Amniotic epithelial cell (primary cell): ENCODE results near the gene SAPCD1.

ENCODE experiments used
- DNase-seq: peaks from one replicate; pipeline ENCODE4 v3.0.0-alpha.2; 2010; ENCODE audit warnings: low read depth

The SAPCD1 gene

DNA sequence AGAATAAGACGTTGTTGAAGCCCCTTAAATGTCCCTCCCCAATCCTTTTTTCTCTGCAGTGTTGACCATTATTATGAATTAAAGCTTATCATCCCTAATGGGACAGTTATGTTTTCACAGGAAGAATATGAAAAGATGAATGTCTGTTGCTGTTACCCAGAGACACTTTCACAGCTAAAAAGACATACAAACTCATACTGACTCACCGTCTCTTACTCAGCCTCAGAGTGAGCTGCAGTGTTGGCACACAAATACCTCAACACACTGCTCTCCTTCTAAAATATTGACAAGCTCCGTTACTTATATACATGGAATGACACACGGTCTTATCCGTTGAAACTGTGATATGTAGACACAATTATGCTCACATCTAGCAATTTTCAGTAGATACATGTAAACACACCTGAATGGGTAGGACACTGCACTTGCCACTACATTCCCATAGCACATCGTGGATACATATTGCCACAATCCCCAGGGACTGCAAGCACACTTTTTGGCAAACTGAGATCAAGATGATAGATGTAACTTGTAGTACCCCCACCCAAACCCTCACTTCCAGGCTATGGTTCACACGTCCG lies 9.6 kb upstream of the SAPCD1 start:
- DNase-seq: peak; percentile 90

DNA sequence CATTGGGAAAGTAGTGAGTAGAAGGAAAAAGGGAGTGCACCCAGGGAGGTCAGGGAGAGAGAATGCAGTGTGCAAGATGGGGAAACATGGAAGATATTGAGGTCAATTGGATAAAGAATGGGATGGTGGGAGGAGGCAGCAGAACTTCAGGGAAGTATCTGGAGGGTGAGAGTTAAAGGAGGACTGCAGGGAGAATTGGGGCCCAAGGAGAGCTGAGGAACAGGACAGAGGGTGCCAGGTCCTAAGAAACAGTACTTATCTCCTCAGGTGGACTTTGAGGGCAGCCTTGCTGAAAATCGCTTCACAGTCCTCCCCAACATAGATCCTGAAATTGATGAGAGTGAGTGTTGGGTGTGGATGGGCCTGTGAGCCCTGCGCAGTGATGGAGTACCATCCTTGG lies 4.2 kb upstream of the SAPCD1 start:
- DNase-seq: no peak

- no peak for DNase-seq
Observed at GRCh38 chr6:31760790-31761189, 1.7 kb upstream of the SAPCD1 start.

DNA sequence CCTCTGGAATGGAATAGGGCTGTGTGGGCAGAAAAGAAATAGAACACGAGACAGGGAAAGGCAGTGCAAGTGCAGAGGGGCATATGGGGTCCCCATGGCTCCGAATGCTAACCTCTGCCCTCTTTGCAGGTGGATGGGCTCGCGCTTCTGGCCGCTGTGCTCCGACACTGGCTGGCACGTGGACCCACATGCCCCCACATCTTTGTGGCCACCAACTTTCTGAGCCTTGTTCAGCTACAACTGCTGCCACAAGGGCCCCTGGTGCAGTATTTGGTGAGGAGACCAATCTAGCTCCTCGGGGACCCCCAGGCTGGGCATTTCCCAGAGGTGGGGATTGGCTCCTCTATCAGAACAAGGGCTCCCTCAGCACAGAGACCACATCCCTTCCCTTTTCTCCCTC lies 1.1 kb upstream of the SAPCD1 start:
- DNase-seq: no peak

- no peak for DNase-seq
Observed at GRCh38 chr6:31762878-31763618, 592 bp downstream of the SAPCD1 start.

DNA sequence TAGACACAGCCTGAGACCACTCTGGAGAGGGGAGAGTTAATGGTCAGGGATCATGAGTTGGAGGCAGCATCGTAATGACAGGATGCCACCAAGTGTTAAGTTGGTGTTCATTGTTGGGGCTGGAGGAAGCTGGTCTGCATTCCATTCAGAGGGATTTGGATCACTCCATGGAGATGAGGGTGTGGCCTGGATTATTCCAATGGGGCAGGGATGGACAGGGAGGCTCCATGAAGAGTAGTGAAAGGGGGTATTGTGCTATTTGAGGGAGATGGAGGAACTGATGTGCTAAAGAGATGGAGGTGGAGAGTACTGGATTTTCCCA lies 1.1 kb downstream of the SAPCD1 start:
- no peak for DNase-seq

DNA sequence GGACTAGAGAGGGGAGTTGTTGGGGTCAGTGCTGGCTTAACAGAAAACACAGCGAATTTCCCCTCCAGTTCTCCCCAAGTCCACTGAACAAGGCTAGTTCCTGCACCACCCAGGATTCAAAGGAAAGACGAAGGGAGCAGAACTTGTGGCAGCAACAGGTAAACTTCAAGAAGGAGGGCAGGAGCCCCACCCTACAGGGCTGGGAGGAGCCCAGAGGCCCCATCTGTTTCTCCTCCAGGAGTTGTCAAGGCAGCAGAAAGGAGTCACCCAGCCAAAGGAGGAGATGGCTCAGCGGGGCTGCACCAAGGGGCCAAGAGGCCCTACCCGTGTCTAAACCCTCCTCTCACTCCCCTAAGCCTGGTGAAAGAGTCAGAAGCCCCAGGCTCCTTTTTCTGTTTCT lies 1.7 kb downstream of the SAPCD1 start:
- no peak for DNase-seq

DNA sequence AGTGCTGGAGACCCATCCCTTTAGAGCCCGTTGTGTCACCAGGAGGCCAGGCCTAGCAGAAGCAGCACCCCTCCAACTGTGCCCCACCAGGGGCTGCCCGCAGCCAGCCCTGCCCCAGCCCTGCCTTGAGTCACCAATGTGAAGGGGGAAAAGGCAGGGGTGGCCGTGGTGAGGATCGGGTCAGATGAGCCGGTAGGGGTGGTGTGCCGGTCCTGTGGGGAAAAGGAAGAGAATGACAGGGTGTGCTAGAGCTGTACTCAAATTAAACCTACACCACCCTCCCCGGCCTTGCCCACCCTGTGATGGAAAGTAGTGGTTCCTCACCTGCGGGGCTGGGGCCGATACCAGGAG lies 3.1 kb downstream of the SAPCD1 start:
- no peak for DNase-seq

DNA sequence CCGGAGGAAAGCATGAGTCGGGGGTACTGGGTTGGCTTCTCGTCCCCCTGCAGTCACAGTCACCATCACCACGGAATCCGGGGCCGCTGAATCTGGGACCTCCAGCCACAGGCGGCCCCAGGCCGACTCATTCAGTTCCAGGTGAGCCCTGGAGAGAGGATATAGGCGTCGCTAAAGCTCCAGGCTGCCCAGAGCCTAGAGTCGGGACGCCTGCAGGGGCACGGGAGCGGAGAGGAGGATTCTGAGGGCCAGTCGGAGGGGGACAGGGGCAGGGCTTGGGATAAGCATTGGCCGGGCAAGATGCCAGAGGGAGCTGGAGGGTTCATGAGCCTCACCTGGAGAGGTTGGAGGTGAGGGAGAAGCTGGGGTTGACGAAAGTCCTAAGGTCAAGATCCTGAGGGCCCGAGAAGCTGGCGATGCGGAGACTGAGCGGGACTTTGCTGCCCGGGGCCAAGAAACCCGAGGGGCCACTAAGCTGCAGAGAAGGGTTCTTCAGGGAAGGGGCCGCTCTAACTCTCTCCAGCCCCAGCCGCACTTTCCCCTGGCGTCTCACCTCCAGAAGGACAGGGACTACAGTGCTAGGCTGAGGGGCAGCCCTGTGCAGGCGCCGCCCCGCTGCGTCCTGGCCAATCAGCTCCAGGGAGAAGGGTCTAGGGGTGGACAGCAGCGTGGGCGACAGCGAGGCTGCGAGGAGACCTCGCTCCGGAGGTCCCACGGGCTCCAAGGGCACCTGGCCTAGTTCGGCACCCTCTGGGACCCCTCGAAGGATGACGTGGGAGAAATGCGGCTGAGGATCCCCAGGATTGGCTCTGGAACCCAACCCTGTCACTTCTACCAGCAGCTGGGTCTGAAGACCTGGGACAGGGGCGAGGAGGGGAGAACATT lies 3.7 kb downstream of the SAPCD1 start:
- DNase-seq: no peak

- no peak for DNase-seq
Observed at GRCh38 chr6:31767096-31767645, 4.7 kb downstream of the SAPCD1 start.

- no peak for DNase-seq
Observed at GRCh38 chr6:31768363-31769257, 6.2 kb downstream of the SAPCD1 start.

GRCh38 chr6:31769684-31770371 lies 7.4 kb downstream of the SAPCD1 start:
- peak; percentile 52 for DNase-seq

GRCh38 chr6:31770860-31771259 lies 8.4 kb downstream of the SAPCD1 start:
- no peak for DNase-seq

DNA sequence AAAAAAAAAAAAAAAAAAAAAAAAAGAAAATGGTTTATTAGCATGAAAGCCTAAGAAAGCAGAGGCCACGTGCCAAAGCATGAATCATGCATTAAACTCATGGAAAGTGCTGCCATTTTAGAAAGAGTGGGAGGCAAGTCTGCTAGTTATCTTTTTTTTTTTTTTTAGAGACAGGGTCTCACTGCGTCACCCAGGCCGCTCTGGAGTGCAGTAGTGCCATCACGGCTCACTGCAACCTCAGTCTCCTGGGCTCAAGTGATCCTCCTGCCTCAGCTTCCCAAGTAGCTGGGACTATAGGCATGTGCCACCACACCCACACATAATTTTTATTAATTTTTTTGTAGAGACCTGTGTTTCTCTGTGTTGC lies 9.5 kb downstream of the SAPCD1 start:
- DNase-seq: peak; percentile 39

GRCh38 chr6:31775184-31775583 lies 12.7 kb downstream of the SAPCD1 start:
- DNase-seq: no peak

- DNase-seq: no peak
Observed at GRCh38 chr6:31775633-31776484, 13.4 kb downstream of the SAPCD1 start.

DNA sequence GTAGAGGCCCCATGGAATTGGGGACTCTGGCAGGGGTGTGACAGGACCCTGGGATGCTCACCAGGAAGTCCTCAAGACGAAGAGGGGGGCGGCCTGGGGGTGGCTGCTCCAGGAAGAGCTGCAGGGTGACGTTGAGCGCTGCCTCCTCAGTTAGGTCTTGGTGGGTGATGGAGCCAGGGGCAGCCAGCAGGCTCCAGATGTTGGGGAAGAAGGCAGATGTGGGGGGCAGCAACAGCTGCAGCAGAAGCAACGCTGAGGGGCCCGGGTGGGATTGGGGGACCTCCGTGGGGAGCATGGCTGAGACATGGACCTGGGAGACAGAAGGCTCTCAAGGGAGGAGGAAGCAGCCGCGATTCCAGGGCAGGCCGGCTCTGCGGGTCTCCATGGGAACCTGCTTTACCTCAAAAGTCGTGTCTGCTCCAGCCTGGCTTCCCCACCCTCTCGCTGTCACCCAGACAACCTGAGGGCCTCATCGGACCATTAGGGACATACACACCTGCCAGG lies 14.1 kb downstream of the SAPCD1 start:
- no peak for DNase-seq

DNA sequence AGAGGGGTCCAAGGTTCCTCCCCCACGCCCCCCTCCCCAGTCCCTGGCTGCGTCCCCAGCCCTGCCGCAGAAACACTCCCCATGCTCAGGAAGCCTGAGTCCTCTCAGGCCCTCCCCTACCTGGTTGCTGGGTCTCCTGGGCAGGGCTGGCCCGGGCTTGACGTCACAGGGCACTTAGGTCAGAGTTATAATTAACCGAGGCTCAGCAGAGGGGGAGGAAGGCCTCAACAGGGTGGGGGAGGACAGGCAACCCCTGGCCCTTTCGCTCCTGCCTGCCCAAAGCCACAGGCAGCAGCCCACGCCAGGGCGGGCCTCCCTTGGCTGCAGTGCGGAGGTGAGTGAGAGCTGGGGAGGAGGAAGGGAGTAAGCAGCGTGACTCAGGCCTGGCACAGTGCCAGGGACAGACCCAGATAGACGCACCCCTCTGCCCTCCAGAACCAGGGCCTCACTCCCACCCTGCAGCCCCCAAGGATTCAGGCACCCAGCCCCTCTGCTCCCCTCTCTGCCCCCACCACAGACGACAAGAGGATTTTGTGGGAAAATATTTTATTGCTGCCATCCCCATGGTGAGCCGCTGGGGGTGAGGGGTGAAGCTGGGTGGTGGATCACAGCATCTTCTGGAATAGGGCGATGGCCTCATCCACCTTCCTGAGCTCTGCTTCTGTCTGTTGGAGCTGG lies 14.7 kb downstream of the SAPCD1 start, which contains the start of gene VWA7:
Gene VWA7, minus strand, starts transcription at position 340 of the 678 bp plus-strand sequence. CDS start 549 bp downstream, outside the sequence.
- peak; percentile 97 for DNase-seq

- DNase-seq: no peak
Observed at GRCh38 chr6:31777667-31778050, 15.2 kb downstream of the SAPCD1 start.

DNA sequence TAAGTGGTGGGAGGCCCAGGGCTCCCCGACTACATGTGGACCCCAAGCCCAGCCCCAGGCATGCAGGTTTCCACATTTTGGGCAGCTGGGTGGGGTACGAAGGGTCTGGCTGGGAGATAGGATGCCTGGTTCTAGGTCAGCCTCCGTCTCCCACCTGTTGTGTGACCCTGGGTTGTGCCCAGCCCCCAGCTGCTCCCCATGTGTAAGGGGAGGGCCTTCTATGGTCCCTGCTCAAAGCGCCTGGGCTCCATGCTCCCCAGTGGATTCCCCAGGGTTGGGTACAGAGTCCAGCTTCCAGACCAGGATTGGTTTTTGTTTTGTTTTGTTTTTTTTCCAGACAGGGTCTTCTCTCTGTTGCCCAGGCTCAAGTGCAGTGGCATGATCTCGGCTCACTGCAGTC lies 15.7 kb downstream of the SAPCD1 start:
- DNase-seq: no peak
